Neural cell (in vitro differentiated cells): ENCODE data around the gene ATG14. TPM values are rescaled to one million over a fixed set of nuclear protein-coding genes. Genes with fewer than 3 reads are reported as not detected.

Experiments used
- H2AFZ ChIP-seq: fragments of 200-600, 300-800 bp; sonication (generic), shearing (Covaris generic); 2 replicates; pipeline ENCODE4 v1.6.0; 2014; ENCODE audit warnings: low read depth, mild to moderate bottlenecking, antibody characterized with exemption, low read length, moderate library complexity
- H3F3A ChIP-seq: fragments of 200-600 bp; shearing (Covaris generic); 2 replicates; pipeline ENCODE4 v1.6.1; 2016; ENCODE audit warnings: mild to moderate bottlenecking, moderate library complexity, mixed read lengths, antibody characterized with exemption, low read length; ENCODE audit not compliant: insufficient read depth, poor library complexity, severe bottlenecking
- H3K27ac ChIP-seq: fragments of 200-600, 300-800 bp; sonication (generic), shearing (Covaris generic); 2 replicates; pipeline ENCODE4 v1.5.1; 2014; ENCODE audit warnings: mild to moderate bottlenecking, low read length, moderate library complexity
- H3K27me3 ChIP-seq: fragments of 300-800, 200-600 bp; sonication (generic), shearing (Covaris generic); 2 replicates; pipeline ENCODE4 v1.6.0; 2014; ENCODE audit warnings: mild to moderate bottlenecking, low read depth, low read length, moderate library complexity; ENCODE audit not compliant: insufficient read depth
- H3K36me3 ChIP-seq: fragments of 300-800, 200-600 bp; sonication (generic), shearing (Covaris generic); 2 replicates; pipeline ENCODE4 v1.5.1; 2014; ENCODE audit warnings: mild to moderate bottlenecking, antibody characterized with exemption, low read length, moderate library complexity; ENCODE audit not compliant: insufficient read depth
- H3K4me2 ChIP-seq: fragments of 300-800, 200-600 bp; sonication (generic), shearing (Covaris generic); 2 replicates; pipeline ENCODE4 v1.6.0; 2014; ENCODE audit warnings: mild to moderate bottlenecking, low read length
- H3K4me3 ChIP-seq: fragments of 300-800, 200-600 bp; sonication (generic), shearing (Covaris generic); 2 replicates; pipeline ENCODE4 v1.5.1; 2014; ENCODE audit warnings: mild to moderate bottlenecking, low read length, moderate library complexity
- H3K79me2 ChIP-seq: fragments of 200-600 bp; shearing (Covaris generic); replicated peaks from 2 replicates; pipeline ENCODE4 v1.6.0; 2014; ENCODE audit warnings: mild to moderate bottlenecking, low read length, moderate library complexity; ENCODE audit not compliant: insufficient read depth
- H3K9ac ChIP-seq: fragments of 300-800, 200-600 bp; sonication (generic), shearing (Covaris generic); 2 replicates; pipeline ENCODE4 v1.6.1; 2016; ENCODE audit warnings: mild to moderate bottlenecking, low read length, mixed read lengths
- H3K9me2 ChIP-seq: fragments of 200-600 bp; shearing (Covaris generic); 2 replicates; pipeline ENCODE4 v1.6.1; 2016; ENCODE audit warnings: mild to moderate bottlenecking, low read length, mixed read lengths; ENCODE audit not compliant: insufficient read depth
- H3K9me3 ChIP-seq: fragments of 200-600, 300-800 bp; sonication (generic), shearing (Covaris generic); 2 replicates; pipeline ENCODE4 v1.6.1; 2016; ENCODE audit warnings: mild to moderate bottlenecking, mixed run types, low read length, moderate library complexity, mixed read lengths
- H4K20me1 ChIP-seq: fragments of 200-600 bp; shearing (Covaris generic); 2 replicates; pipeline ENCODE4 v1.6.1; 2016; ENCODE audit warnings: mild to moderate bottlenecking, mixed run types; ENCODE audit not compliant: insufficient read depth
- EP300 ChIP-seq: fragments of 450-650 bp; conservative IDR thresholded peaks from 2 replicates; pipeline ENCODE4 v1.6.1; 2014; ENCODE audit warnings: antibody characterized with exemption, mild to moderate bottlenecking, moderate library complexity; ENCODE audit not compliant: poor library complexity, severe bottlenecking
- EZH2 ChIP-seq: fragments of 200-600, 300-800 bp; shearing (Covaris generic), sonication (generic); IDR thresholded peaks from 2 replicates; pipeline ENCODE4 v1.6.1; 2014; ENCODE audit warnings: antibody characterized with exemption, low read length, borderline replicate concordance, mild to moderate bottlenecking; ENCODE audit not compliant: insufficient read depth, poor library complexity, severe bottlenecking
- MXI1 ChIP-seq: fragments of 450-650 bp; conservative IDR thresholded peaks from 2 replicates; pipeline ENCODE4 v1.6.1; 2014; ENCODE audit warnings: antibody characterized with exemption, mild to moderate bottlenecking; ENCODE audit not compliant: poor library complexity, severe bottlenecking
- POLR2AphosphoS5 ChIP-seq: IDR thresholded peaks from 2 replicates; pipeline ENCODE4 v1.6.1; 2012
- RAD21 ChIP-seq: fragments of 450-650 bp; conservative IDR thresholded peaks from 2 replicates; pipeline ENCODE4 v1.6.1; 2014; ENCODE audit warnings: antibody characterized with exemption, mild to moderate bottlenecking, moderate library complexity
- REST ChIP-seq: IDR thresholded peaks from 2 replicates; pipeline ENCODE4 v1.6.1; 2012; ENCODE audit warnings: borderline replicate concordance
- SMC3 ChIP-seq: fragments of 450-650 bp; conservative IDR thresholded peaks from 2 replicates; pipeline ENCODE4 v1.6.1; 2014; ENCODE audit warnings: antibody characterized with exemption, mild to moderate bottlenecking, moderate library complexity; ENCODE audit not compliant: poor library complexity
- TAF1 ChIP-seq: IDR thresholded peaks from 2 replicates; pipeline ENCODE4 v1.6.1; 2012; ENCODE audit warnings: low read depth
- polyA plus RNA-seq: library from polyadenylated mRNA; depleted of rRNA; stranded (reverse); fragments of >200 nt; gene quantifications from 2 replicates; pipeline ENCODE4 v1.2.3, GENCODE V29; 2014
- TF ChIP-seq, protein P1 (sequence below): fragments of 450-650 bp; IDR thresholded peaks from 2 replicates; pipeline ENCODE4 v1.5.1; 2014; ENCODE audit warnings: antibody characterized with exemption, mild to moderate bottlenecking, moderate library complexity; ENCODE audit not compliant: poor library complexity, severe bottlenecking

ATG14 gene
- polyA plus RNA-seq, 1 donor from 2014 or later: 28.2 TPM

GRCh38 chr14:55324812-55325211 is 86.8 kb downstream of the ATG14 start:
- no peak overlapping the region for H2AFZ ChIP-seq
- no peaks in the 10 kb centered on the region for H3K9me2 ChIP-seq
- H3K79me2 ChIP-seq: peaks cover 4% of the 10 kb centered on the region
- no peaks in the 10 kb centered on the region for H3K9me3 ChIP-seq
- H3K27me3 ChIP-seq: no peaks in the 10 kb centered on the region
- H3K27ac ChIP-seq: no peak overlapping the region
- no peak overlapping the region for H3K4me2 ChIP-seq
- no peaks in the 10 kb centered on the region for H3K36me3 ChIP-seq
- no peak overlapping the region for H3K9ac ChIP-seq
- no peak overlapping the region for H3K4me3 ChIP-seq
- H3F3A ChIP-seq: no peaks in the 10 kb centered on the region
- no peak for TF ChIP-seq REST
- TF ChIP-seq MXI1: no peak
- TF ChIP-seq, protein P1, sequence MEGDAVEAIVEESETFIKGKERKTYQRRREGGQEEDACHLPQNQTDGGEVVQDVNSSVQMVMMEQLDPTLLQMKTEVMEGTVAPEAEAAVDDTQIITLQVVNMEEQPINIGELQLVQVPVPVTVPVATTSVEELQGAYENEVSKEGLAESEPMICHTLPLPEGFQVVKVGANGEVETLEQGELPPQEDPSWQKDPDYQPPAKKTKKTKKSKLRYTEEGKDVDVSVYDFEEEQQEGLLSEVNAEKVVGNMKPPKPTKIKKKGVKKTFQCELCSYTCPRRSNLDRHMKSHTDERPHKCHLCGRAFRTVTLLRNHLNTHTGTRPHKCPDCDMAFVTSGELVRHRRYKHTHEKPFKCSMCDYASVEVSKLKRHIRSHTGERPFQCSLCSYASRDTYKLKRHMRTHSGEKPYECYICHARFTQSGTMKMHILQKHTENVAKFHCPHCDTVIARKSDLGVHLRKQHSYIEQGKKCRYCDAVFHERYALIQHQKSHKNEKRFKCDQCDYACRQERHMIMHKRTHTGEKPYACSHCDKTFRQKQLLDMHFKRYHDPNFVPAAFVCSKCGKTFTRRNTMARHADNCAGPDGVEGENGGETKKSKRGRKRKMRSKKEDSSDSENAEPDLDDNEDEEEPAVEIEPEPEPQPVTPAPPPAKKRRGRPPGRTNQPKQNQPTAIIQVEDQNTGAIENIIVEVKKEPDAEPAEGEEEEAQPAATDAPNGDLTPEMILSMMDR: no peak
- no peak for TF ChIP-seq RAD21
- no peak for TF ChIP-seq SMC3
- no peak for TF ChIP-seq EP300
- no peak for TF ChIP-seq POLR2AphosphoS5
- no peak for TF ChIP-seq EZH2
- TF ChIP-seq TAF1: no peak
- H4K20me1 ChIP-seq: no peaks in the 10 kb centered on the region

GRCh38 chr14:55323910-55324309 is 87.7 kb downstream of the ATG14 start:
- H3K9me2 ChIP-seq: no peaks in the 10 kb centered on the region
- H3K27me3 ChIP-seq: no peaks in the 10 kb centered on the region
- no peak overlapping the region for H3K4me3 ChIP-seq
- no peaks in the 10 kb centered on the region for H3F3A ChIP-seq
- no peak overlapping the region for H2AFZ ChIP-seq
- H3K9ac ChIP-seq: no peak overlapping the region
- no peak overlapping the region for H3K27ac ChIP-seq
- TF ChIP-seq EZH2 (no peak), SMC3 (no peak), EP300 (no peak), RAD21 (no peak), TAF1 (no peak), MXI1 (no peak), POLR2AphosphoS5 (no peak), REST (no peak)
- TF ChIP-seq, protein P1: no peak
- H3K4me2 ChIP-seq: no peak overlapping the region
- no peaks in the 10 kb centered on the region for H4K20me1 ChIP-seq
- no peaks in the 10 kb centered on the region for H3K36me3 ChIP-seq
- peaks cover 7% of the 10 kb centered on the region for H3K79me2 ChIP-seq
- H3K9me3 ChIP-seq: no peaks in the 10 kb centered on the region
